GM18951 (cell line): ENCODE measurements around the gene ZSCAN4.

Experiments
- POLR2A ChIP-seq: IDR thresholded peaks from 4 replicates; pipeline ENCODE4 v1.6.1; 2011; ENCODE audit warnings: mild to moderate bottlenecking; ENCODE audit not compliant: insufficient read length, insufficient read depth; ENCODE audit errors: extremely low read depth
- in situ Hi-C: fragments of 300-500 bp; cut with MboI; formaldehyde crosslinking; loops from one replicate; pipeline ENCODE4 v1.12.0; 2022; ENCODE audit warnings: low sequenced_read_pairs, mixed read lengths, inconsistent platforms; ENCODE audit not compliant: unreplicated experiment

Gene ZSCAN4

GRCh38 chr19:57656346-57656745 lies 12.4 kb upstream of the ZSCAN4 start:
- no peak for TF ChIP-seq POLR2A
- in situ Hi-C loops, result no loop called here

DNA sequence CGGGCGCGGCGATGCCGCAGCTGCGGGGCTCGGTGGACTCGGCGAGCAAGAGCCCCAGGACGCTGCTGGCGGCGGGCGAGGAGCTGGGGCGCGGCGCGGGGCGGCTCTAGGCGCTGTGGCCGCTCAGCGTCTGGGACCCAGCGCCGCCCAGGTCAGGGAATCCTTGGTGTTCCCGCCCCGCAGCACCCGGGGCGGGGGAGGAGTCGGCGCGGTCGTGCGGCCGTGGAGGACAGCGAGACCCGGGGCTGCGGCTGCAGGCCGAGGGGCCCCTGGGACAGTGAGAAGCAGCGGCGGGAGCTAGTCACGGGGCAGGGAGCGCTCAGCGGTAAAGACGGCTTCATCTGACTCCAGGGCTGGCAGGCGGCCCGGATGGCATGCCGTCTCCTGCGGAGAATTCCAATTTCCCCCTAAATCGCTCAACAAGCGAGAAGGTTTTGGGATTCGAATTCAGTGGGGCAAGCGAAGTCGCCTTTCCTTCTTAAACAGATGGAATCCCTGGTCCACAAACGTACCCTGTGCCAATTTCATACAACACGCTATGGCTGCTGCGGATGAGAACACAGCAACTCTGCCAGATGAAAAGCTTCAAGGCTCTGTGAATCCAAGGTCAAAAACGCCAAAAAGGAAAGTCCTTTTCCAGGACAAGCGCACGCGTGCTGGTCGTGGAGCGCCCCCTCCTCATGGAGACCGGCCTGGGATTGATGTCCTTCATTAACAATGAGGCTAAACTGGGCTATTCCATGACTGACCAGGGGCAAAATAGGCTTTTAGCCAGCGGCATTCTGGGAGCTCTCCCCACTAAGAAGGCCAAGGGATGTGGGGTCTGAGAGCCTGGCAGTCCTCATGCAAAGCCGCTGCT lies 4.2 kb upstream of the ZSCAN4 start:
- in situ Hi-C loops, result no loop called here
- no peak for TF ChIP-seq POLR2A

DNA sequence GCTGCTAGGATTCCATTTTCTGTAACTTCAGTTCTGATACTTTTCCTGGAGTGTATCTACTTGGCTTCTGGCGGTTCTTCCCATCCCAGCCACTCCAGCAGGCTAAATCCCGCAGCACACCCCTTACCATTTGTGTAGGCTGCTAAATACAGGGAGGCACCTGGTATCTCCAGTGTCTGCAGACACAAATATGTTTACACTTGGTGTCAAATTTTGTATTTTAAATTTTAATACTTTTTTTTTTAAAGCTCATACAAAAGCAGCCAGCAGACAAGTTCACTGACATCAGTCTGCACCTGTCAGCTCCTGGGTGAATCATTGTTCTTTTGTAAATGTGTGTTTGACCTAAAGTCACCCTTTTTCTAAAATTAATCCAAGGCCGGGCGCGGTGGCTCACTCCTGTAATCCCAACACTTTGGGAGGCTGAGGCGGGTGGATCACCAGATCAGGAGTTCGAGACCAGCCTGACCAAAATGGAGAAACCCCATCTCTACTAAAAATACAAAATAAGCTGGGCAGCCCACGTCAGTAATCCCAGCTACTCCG lies 3.4 kb upstream of the ZSCAN4 start:
- in situ Hi-C loops, result no loop called here
- no peak for TF ChIP-seq POLR2A

DNA sequence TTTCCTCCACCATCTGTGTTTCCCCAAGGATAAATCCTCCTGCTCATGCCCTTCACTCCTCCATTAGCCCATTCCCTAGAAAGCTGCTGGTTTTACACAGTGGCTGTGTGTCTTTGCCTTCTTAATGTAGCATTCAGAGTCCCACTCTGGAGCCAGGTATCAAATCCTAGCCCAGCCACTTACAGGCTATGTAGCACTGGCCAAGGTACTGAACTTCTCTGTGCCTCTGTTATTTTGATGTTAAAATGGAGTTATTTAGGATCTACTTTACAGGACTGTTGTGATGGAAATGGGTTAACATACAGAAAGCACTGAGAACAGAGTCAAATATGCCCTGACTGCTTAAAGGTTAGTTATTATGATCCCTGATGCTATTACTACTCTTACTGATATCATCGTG lies 1.5 kb upstream of the ZSCAN4 start:
- TF ChIP-seq POLR2A, result no peak
- in situ Hi-C loops, result no loop called here

DNA sequence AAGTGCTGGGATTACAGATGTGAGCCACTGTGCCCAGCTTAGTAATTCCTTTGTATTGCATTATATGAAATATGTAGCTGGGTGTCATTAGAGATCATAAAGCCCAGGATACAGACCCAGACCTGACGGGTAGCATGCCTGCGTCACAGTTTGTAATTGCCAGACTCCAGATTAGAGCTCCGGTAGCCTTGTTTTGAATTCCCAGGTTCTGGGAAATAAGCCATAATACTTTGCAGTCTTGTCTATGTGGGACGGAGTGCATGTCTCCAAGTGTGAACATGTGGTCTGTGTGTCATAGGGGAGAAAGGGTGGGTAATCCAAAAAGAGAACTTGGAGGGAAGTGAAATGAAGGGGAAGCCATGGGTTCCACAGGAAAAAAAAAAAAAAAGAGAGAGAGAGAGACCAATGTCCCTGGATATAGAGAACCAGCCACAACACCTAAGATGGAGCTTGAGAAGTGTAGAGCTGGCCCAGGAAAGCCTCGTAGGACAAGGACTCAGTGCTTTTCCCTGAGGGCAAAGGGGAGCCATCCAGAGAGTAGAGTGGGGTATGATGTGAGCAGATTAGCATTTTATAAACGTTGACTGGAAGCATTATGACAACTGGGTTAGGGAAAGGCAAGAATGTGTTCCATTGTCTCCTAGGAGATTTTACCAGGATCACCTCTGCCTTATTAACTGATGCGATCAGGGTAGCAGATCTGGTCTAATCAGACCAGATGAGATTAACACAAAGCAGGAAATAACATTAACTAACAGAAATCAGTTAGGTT lies 2.6 kb downstream of the ZSCAN4 start:
- in situ Hi-C loops, result no loop called here
- TF ChIP-seq POLR2A, result no peak

- in situ Hi-C loops, result no loop called here
- no peak for TF ChIP-seq POLR2A
These were observed 3.7 kb downstream of the ZSCAN4 start for GRCh38 chr19:57672466-57672865.

- in situ Hi-C loops, result loop anchor here (25.0 kb wide), 1 partner anchor 564 kb away; the partner anchor contains the start of gene USP29
- no peak for TF ChIP-seq POLR2A
These were observed 7.1 kb downstream of the ZSCAN4 start for GRCh38 chr19:57675881-57676280.

DNA sequence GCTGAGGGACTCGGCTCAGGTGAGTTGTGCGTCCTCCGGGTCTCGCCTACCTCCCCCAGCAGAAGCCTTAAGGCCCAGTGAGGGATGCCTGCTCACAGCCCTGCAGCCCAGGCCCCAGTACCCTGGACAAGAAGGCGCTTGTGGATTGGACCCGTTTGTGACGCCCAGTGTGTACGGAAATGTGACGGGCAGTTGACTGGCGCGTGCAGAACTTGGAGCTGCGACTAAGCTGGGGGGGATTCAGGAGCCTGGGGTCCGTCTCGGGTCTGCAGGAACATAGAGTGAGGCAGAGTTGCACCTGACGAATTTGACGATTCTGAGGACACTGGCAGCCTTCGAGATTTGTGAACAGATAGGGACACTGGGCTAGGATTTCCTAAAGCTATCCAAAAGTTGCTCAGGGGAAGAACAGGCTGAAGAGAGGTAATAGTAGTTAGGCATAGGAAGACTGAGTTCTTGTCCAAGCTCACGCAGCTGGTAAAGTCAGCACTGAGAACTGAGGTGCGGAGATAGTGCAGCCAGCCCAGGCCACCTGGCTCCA lies 13.6 kb downstream of the ZSCAN4 start:
- in situ Hi-C loops, result loop anchor here (25.0 kb wide), 1 partner anchor 570 kb away; the partner anchor contains the start of gene USP29
- no peak for TF ChIP-seq POLR2A

GRCh38 chr19:57686727-57687126 lies 18.0 kb downstream of the ZSCAN4 start:
- no peak for TF ChIP-seq POLR2A
- in situ Hi-C loops, result loop anchor here (25.0 kb wide), 1 partner anchor 574 kb away; the partner anchor contains the start of gene USP29

- in situ Hi-C loops, result loop anchor here (25.0 kb wide), 1 partner anchor 575 kb away; the partner anchor contains the start of gene USP29
- no peak for TF ChIP-seq POLR2A
These were observed 18.8 kb downstream of the ZSCAN4 start for GRCh38 chr19:57687363-57688010.

GRCh38 chr19:57688011-57688763 lies 19.5 kb downstream of the ZSCAN4 start:
- no peak for TF ChIP-seq POLR2A
- in situ Hi-C loops, result loop anchor here (25.0 kb wide), 1 partner anchor 576 kb away; the partner anchor contains the start of gene USP29

- in situ Hi-C loops, result loop anchor here (25.0 kb wide), 1 partner anchor 577 kb away; the partner anchor contains the start of gene USP29
These were observed 21.0 kb downstream of the ZSCAN4 start for GRCh38 chr19:57689750-57690149.

More at GRCh38 chr19:57689750-57690149, 21.0 kb downstream of the ZSCAN4 start:
- no peak for TF ChIP-seq POLR2A
